HCT116 (cell line): ENCODE results near the gene SCD5. TPM values are rescaled to one million over a fixed set of nuclear protein-coding genes. Genes with fewer than 3 reads are reported as not detected.

Experiments
- ATAC-seq: fragments of 200-7000 bp; cut with Tn5 transposase; 2 replicates; pipeline ENCODE4 v1.9.1; 2020; ENCODE audit warnings: mild to moderate bottlenecking, moderate library complexity
- BruUV-seq: library from RNA; stranded (reverse); fragments of 400-500 nt; replicated peaks from 2 replicates; lab custom pipeline; 2021; lab: Mats Ljungman, UMichigan
- CTCF ChIA-PET: fragments of 300-600 bp; sonication (Branson Sonifier 250); formaldehyde crosslinking; loops from one replicate; lab custom pipeline; 2021; ENCODE audit warnings: antibody characterized with exemption; lab: Charles Lee
- POLR2A ChIA-PET: fragments of 300-600, 350-600 bp; sonication (Branson Sonifier 250); formaldehyde crosslinking; loops from one replicate; lab custom pipeline; 2021; ENCODE audit warnings: antibody characterized with exemption; lab: Charles Lee
- RAD21 ChIA-PET, 2 experiments: fragments of 300-600 bp; sonication (Branson Sonifier 250); formaldehyde crosslinking; loops; one replicate each; lab custom pipeline; 2023; ENCODE audit warnings: low total read pairs in 2 of 2; ENCODE audit not compliant: uncharacterized antibody in 2 of 2, unreplicated experiment in 2 of 2, low non-redundant PET in 1 of 2; lab: Charles Lee
- DNase-seq: peaks from one replicate; pipeline ENCODE4 v3.0.0-alpha.2; 2010; ENCODE audit warnings: low read depth, low spot score
- H2AFZ ChIP-seq: fragments of 200-600 bp; shearing (Covaris generic), sonication (generic); 2 replicates; pipeline ENCODE4 v1.6.1; 2017; ENCODE audit warnings: low read depth, mixed run types, mixed read lengths, antibody characterized with exemption, low read length; ENCODE audit not compliant: poor library complexity, severe bottlenecking
- H3K27ac ChIP-seq: 2 replicates; pipeline ENCODE4 v1.5.1; 2012; ENCODE audit warnings: low read depth, low read length
- H3K27me3 ChIP-seq: fragments of 200-600 bp; sonication (generic); 2 replicates; pipeline ENCODE4 v1.6.1; 2016; ENCODE audit warnings: mixed run types, low read length, mixed read lengths; ENCODE audit not compliant: insufficient read depth
- H3K36me3 ChIP-seq, 2 experiments: fragments of 200-500 bp in 1 of 2; fragments of 200-600 bp in 1 of 2; sonication (Bioruptor generic) in 1 of 2; sonication (generic) in 1 of 2; 2 replicates each; pipeline versions ENCODE4 v1.5.1 to v1.6.1; 2014 to 2016; ENCODE audit warnings: low read length in 2 of 2, inconsistent platforms in 1 of 2, mixed read lengths in 1 of 2, mixed run types in 1 of 2; ENCODE audit not compliant: insufficient read depth in 2 of 2, control insufficient read depth in 1 of 2
- H3K4me1 ChIP-seq, 2 experiments: fragments of 200-600 bp in 1 of 2; sonication (generic) in 1 of 2; 2 replicates each; pipeline versions ENCODE4 v1.5.1 to v1.6.1; 2012 to 2017; ENCODE audit warnings: low read length in 2 of 2, inconsistent platforms in 1 of 2, mild to moderate bottlenecking in 1 of 2, mixed read lengths in 1 of 2, mixed run types in 1 of 2, moderate library complexity in 1 of 2; ENCODE audit not compliant: insufficient read depth in 2 of 2, control insufficient read depth in 1 of 2
- H3K4me2 ChIP-seq: fragments of 200-600 bp; sonication (generic); 2 replicates; pipeline ENCODE4 v1.6.1; 2017; ENCODE audit warnings: mixed run types, low read length, mixed read lengths
- H3K4me3 ChIP-seq, 2 experiments: fragments of 200-600 bp in 1 of 2; sonication (generic) in 1 of 2; replicated peaks in 1 of 2; 2 replicates each; pipeline ENCODE4 v1.5.1; 2011 to 2016; ENCODE audit warnings: low read length in 2 of 2, control low read depth in 1 of 2, low read depth in 1 of 2, mild to moderate bottlenecking in 1 of 2, mixed read lengths in 1 of 2, mixed run types in 1 of 2
- H3K79me2 ChIP-seq: fragments of 200-600 bp; sonication (generic); 2 replicates; pipeline ENCODE4 v1.6.1; 2017; ENCODE audit warnings: mild to moderate bottlenecking, mixed run types, low read length, moderate library complexity, mixed read lengths; ENCODE audit not compliant: insufficient read depth
- H3K9ac ChIP-seq: fragments of 200-600 bp; sonication (generic); 2 replicates; pipeline ENCODE4 v1.6.1; 2016; ENCODE audit warnings: low read length, mixed read lengths
- H3K9me2 ChIP-seq: fragments of 200-600 bp; sonication (generic), shearing (Covaris generic); 2 replicates; pipeline ENCODE4 v1.6.1; 2017; ENCODE audit warnings: mixed run types, mild to moderate bottlenecking, moderate library complexity; ENCODE audit not compliant: insufficient read depth
- H3K9me3 ChIP-seq, 2 experiments: fragments of 200-500 bp in 1 of 2; fragments of 200-600 bp in 1 of 2; sonication (Bioruptor generic) in 1 of 2; sonication (generic) in 1 of 2; 2 replicates each; pipeline ENCODE4 v1.6.1; 2014 to 2017; ENCODE audit warnings: low read length in 2 of 2, mixed read lengths in 2 of 2, inconsistent platforms in 1 of 2, low read depth in 1 of 2, mild to moderate bottlenecking in 1 of 2, mixed run types in 1 of 2, moderate library complexity in 1 of 2; ENCODE audit not compliant: control insufficient read depth in 1 of 2, insufficient read depth in 1 of 2
- H4K20me1 ChIP-seq: fragments of 200-600 bp; sonication (generic), shearing (Covaris generic); 2 replicates; pipeline ENCODE4 v1.6.1; 2017; ENCODE audit warnings: mixed run types, mild to moderate bottlenecking, moderate library complexity; ENCODE audit not compliant: insufficient read depth
- ATF3 ChIP-seq: IDR thresholded peaks from 2 replicates; pipeline ENCODE4 v1.6.1; 2012
- CBX3 ChIP-seq: IDR thresholded peaks from 2 replicates; pipeline ENCODE4 v1.6.1; 2012; ENCODE audit warnings: low read depth
- CTCF ChIP-seq, 3 experiments: fragments of 200-600 bp in 1 of 3; sonication (generic) in 1 of 3; IDR thresholded peaks in 2 of 3; conservative IDR thresholded peaks in 1 of 3; 2 replicates each; pipeline ENCODE4 v1.5.1; 2012 to 2017; ENCODE audit warnings: low read depth in 2 of 3, low read length in 2 of 3, antibody characterized with exemption in 1 of 3, borderline replicate concordance in 1 of 3, control low read depth in 1 of 3, mild to moderate bottlenecking in 1 of 3, mixed read lengths in 1 of 3, mixed run types in 1 of 3, moderate library complexity in 1 of 3; ENCODE audit not compliant: insufficient read depth in 1 of 3
- EGR1 ChIP-seq: IDR thresholded peaks from 2 replicates; pipeline ENCODE4 v1.6.1; 2012; ENCODE audit warnings: low read depth
- ELF1 ChIP-seq: IDR thresholded peaks from 2 replicates; pipeline ENCODE4 v1.6.1; 2012; ENCODE audit warnings: low read depth, borderline replicate concordance
- EZH2 ChIP-seq: fragments of 200-600 bp; sonication (generic); IDR thresholded peaks from 2 replicates; pipeline ENCODE4 v1.6.1; 2017; ENCODE audit warnings: antibody characterized with exemption, mixed run types
- EZH2phosphoT487 ChIP-seq: fragments of 200-600 bp; IDR thresholded peaks from 2 replicates; pipeline ENCODE4 v1.6.1; 2018; ENCODE audit warnings: antibody characterized with exemption, borderline replicate concordance
- FOSL1 ChIP-seq: IDR thresholded peaks from 2 replicates; pipeline ENCODE4 v1.6.1; 2012; ENCODE audit warnings: low read depth
- JUND ChIP-seq: IDR thresholded peaks from 2 replicates; pipeline ENCODE4 v1.6.1; 2012
- MAX ChIP-seq: IDR thresholded peaks from 2 replicates; pipeline ENCODE4 v1.6.1; 2012
- POLR2A ChIP-seq: IDR thresholded peaks from 2 replicates; pipeline ENCODE4 v1.7.0; 2011; ENCODE audit warnings: borderline replicate concordance; ENCODE audit not compliant: insufficient read depth, insufficient read length; ENCODE audit errors: extremely low read depth
- RAD21 ChIP-seq: IDR thresholded peaks from 2 replicates; pipeline ENCODE4 v1.6.1; 2012; ENCODE audit warnings: low read depth, mild to moderate bottlenecking
- REST ChIP-seq: IDR thresholded peaks from 2 replicates; pipeline ENCODE4 v1.6.1; 2012; ENCODE audit warnings: low read depth
- SIN3A ChIP-seq: IDR thresholded peaks from 2 replicates; pipeline ENCODE4 v1.6.1; 2012; ENCODE audit warnings: low read depth
- SP1 ChIP-seq: IDR thresholded peaks from 2 replicates; pipeline ENCODE4 v1.6.1; 2012; ENCODE audit warnings: low read depth
- TCF7L2 ChIP-seq: IDR thresholded peaks from 2 replicates; pipeline ENCODE4 v1.7.0; 2011; ENCODE audit warnings: borderline replicate concordance, inconsistent platforms; ENCODE audit not compliant: insufficient read depth, insufficient read length; ENCODE audit errors: extremely low read depth
- ZFX ChIP-seq: fragments of 450-650 bp; IDR thresholded peaks from 2 replicates; pipeline ENCODE4 v1.6.1; 2017
- ZNF274 ChIP-seq: fragments of 200-500 bp; sonication (Bioruptor generic); IDR thresholded peaks from 2 replicates; pipeline ENCODE4 v1.6.1; 2014; ENCODE audit warnings: mild to moderate bottlenecking, low read depth, low read length, inconsistent platforms
- intact Hi-C: fragments of 100-400 bp; cut with micrococcal nuclease; formaldehyde crosslinking; loops from 2 replicates; pipeline ENCODE4 v1.10.0; 2022
- total RNA-seq: library from RNA; stranded (reverse); gene quantifications from one replicate; pipeline ENCODE4 v1.2.1, GENCODE V29; 2021; ENCODE audit not compliant: unreplicated experiment

The SCD5 gene
- total RNA-seq, 1 experiment from 2014 or later = 21.7 TPM

GRCh38 chr4:82579932-82580331 is 218.7 kb downstream of the SCD5 start:
- no peak overlapping the region for H3K4me3 ChIP-seq
- ChIA-PET CTCF (no interaction called here), RAD21 (no interaction called here), POLR2A (no interaction called here)
- no peak overlapping the region for H3K4me2 ChIP-seq
- H3K36me3 ChIP-seq = no peaks in the 10 kb centered on the region
- intact Hi-C loops = no loop called here
- H3K27me3 ChIP-seq = no peaks in the 10 kb centered on the region
- no peak overlapping the region for H2AFZ ChIP-seq
- H3K9me3 ChIP-seq = no peaks in the 10 kb centered on the region
- no peak overlapping the region for H3K27ac ChIP-seq
- H3K9ac ChIP-seq = no peak overlapping the region
- DNase-seq = no peak
- H3K79me2 ChIP-seq = no peaks in the 10 kb centered on the region
- no peaks in the 10 kb centered on the region for H3K9me2 ChIP-seq
- no TSS peak for BruUV-seq
- TF ChIP-seq ATF3 (no peak), POLR2A (no peak), CBX3 (no peak), JUND (no peak), EZH2 (no peak), MAX (no peak), TCF7L2 (no peak), EZH2phosphoT487 (no peak), FOSL1 (no peak), REST (no peak), ZFX (no peak), RAD21 (no peak), EGR1 (no peak), SIN3A (no peak), ZNF274 (no peak), ELF1 (no peak), SP1 (no peak), CTCF (IDR thresholded peaks at IDR 0.05 in 2 of 3, conservative IDR thresholded peaks at IDR 0.05 in 1 of 3; ENCODE audit: borderline replicate concordance in 1 of 3, insufficient read depth in 1 of 3, low read depth in 2 of 3, low read length in 2 of 3) (no peak)
- no peak for ATAC-seq
- H3K4me1 ChIP-seq = no peaks in the 10 kb centered on the region
- H4K20me1 ChIP-seq = no peaks in the 10 kb centered on the region
